ENCODE results near the gene SEMA4D.

The SEMA4D gene

DNA sequence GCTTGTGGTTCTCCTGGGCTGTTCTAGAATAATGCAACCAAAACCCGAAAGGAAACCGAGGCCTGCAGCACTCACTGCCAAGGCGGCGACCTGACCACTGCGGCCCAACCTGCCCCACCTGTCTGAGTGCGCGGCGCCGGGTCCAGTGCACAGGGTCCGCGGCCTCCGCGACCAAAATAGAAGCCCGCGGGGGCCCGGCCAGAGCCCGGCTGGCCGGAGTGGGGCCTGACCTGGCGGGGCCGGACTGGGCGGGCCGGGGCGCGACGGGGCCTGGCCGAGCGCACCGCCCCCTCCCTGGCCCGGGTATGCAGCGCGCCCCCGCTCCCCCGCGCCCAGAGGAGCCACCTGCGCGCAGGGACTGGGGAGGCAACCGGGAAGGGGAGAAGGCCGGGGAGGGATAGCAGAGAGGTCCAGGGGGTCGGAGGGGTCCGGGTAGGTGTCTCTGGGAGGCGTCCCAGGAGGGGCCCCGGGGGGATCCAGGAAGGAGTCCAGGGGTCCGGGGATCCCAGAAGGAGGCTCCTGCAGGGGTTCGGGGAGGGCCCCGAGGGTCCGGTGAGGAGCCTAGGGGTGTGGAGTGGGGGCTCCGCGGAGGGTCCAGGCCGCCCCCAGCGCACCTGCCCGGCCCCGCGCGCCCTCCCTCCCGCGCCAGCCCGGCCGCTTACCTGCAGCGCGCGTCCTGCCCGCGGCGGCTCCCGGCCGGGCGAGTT lies 503 bp downstream of the SEMA4D start:
- H3K4me3 ChIP-seq (ENCODE audit: low read depth, low read length), result peak overlapping the region; percentile 96
- no peak for TF ChIP-seq CTCF (IDR thresholded peaks at IDR 0.05; ENCODE audit: insufficient read depth, low read depth, low read length, missing control alignments)
- DNase-seq (ENCODE audit: low read depth), result peak; percentile 76

DNA sequence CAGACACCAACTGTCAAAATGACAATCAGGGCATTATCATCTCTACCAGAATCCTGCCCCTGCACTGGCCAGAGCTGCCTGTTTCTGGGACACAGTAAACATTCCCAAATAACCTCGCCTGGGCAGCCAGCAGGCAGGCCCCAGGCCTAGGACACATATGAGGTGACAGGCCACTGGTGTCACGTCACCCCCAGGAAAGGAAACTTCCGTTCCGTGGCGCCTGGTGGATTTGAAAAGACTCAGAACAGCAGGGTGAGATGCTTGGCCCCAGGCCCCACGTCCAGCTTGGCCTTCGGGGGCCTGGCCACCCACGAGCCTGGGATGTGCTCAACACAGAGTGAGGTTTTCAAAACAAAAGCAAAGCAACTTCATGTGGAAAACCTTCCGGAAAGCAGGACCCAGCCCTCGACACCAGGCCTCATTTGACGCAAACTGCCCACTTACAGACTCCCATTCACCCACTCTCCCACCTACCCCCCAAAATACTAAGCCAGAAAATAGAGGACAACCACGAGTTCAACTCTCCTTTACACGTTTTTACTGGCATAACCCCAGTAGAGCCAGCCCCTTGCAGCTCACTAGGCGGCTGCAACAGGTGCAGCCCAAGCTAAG lies 1.2 kb downstream of the SEMA4D start:
- DNase-seq (ENCODE audit: low read depth), result no peak
- peak overlapping the region; percentile 96 for H3K4me3 ChIP-seq (ENCODE audit: low read depth, low read length)
- no peak for TF ChIP-seq CTCF (IDR thresholded peaks at IDR 0.05; ENCODE audit: insufficient read depth, low read depth, low read length, missing control alignments)

DNA sequence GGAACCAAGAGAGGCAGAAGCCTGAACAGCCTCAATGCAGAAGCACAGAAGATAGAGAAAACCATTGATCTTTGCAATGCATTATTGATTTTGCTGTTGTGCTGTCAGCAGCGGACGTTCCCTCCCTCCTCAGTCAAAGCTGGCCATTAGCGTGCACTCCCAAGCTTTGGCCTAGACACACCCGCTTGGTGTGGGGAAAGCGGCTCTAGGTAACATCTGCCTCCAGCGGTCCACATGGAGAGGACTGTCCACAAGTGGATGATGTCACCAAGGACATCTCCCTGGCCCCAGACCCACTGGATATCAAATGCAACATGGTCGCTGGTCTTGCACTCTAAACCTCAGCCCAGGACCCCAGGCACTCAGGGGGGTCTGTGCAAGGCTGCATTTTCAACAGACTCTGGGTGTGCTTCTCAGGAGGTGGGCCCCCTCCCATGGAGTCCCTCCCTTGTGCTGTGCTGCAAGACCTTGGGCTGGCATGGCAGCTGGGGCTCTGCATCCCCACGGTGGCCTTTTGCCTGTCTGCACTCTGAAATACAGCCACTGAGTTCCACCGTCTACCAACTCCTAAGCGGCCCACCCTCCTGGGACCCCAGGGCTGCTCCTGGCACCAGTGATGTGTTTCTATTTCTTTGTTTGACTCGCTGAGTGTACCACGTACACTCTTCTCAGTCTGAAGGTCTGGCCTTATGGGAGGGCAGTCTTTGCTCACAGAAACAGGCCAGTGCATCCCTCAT lies 1.9 kb downstream of the SEMA4D start:
- no peak for DNase-seq (ENCODE audit: low read depth)
- peak overlapping the region; percentile 96 for H3K4me3 ChIP-seq (ENCODE audit: low read depth, low read length)

GRCh38 chr9:89494199-89494598 lies 3.7 kb downstream of the SEMA4D start:
- no peak for DNase-seq (ENCODE audit: low read depth)
- no peak overlapping the region for H3K4me3 ChIP-seq (ENCODE audit: low read depth, low read length)
- no peak for TF ChIP-seq CTCF (IDR thresholded peaks at IDR 0.05; ENCODE audit: insufficient read depth, low read depth, low read length, missing control alignments)

More for the DNA sequence above, 1.9 kb downstream of the SEMA4D start:
- TF ChIP-seq CTCF (IDR thresholded peaks at IDR 0.05; ENCODE audit: insufficient read depth, low read depth, low read length, missing control alignments), result no peak

- no peak for TF ChIP-seq CTCF (IDR thresholded peaks at IDR 0.05; ENCODE audit: insufficient read depth, low read depth, low read length, missing control alignments)
- DNase-seq (ENCODE audit: low read depth), result no peak
- H3K4me3 ChIP-seq (ENCODE audit: low read depth, low read length), result no peak overlapping the region
Measured at GRCh38 chr9:89493671-89494070, 4.2 kb downstream of the SEMA4D start.

DNA sequence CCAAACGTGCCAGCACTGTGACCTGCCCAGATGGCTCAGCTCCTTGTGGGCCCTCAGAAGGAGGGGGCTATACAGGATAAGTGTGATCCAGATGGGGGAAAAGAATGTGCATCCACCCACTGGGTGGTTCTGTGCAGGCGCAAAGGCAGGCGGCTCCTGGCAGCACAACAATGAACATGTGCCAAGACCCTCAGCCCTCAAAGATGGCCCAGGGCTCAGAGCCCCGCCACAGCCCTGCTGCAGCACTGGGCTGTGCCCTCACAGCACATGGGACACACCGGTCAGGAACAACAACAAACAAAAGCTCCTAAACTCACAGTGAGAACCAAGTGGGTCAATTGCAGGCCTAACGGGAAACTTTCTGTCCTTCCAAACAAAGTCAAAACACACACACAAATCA lies 4.7 kb downstream of the SEMA4D start:
- no peak for TF ChIP-seq CTCF (IDR thresholded peaks at IDR 0.05; ENCODE audit: insufficient read depth, low read depth, low read length, missing control alignments)
- DNase-seq (ENCODE audit: low read depth), result no peak
- no peak overlapping the region for H3K4me3 ChIP-seq (ENCODE audit: low read depth, low read length)
